GM13977 (cell line): Measurements from ENCODE around the gene GMPR2.
A peak's percentile ranks its signal among the peaks of the same experiment; 100 is the strongest.

Source experiments
- DNase-seq: peaks from one replicate; pipeline ENCODE4 v3.0.0; 2012; ENCODE audit warnings: low spot score
- in situ Hi-C: fragments of 300-500 bp; cut with MboI; formaldehyde crosslinking; loops from one replicate; pipeline ENCODE4 v1.12.0; 2022; ENCODE audit warnings: low sequenced_read_pairs, low pct_unique_long_range_greater_than_20kb, mixed read lengths, inconsistent platforms; ENCODE audit not compliant: unreplicated experiment
- TF ChIP-seq, protein P1 (sequence below): IDR thresholded peaks from 2 replicates; pipeline ENCODE4 v1.5.1; 2012; ENCODE audit warnings: mild to moderate bottlenecking, control low read depth; ENCODE audit not compliant: insufficient read depth; ENCODE audit errors: extremely low read depth, missing control alignments

Gene GMPR2

DNA sequence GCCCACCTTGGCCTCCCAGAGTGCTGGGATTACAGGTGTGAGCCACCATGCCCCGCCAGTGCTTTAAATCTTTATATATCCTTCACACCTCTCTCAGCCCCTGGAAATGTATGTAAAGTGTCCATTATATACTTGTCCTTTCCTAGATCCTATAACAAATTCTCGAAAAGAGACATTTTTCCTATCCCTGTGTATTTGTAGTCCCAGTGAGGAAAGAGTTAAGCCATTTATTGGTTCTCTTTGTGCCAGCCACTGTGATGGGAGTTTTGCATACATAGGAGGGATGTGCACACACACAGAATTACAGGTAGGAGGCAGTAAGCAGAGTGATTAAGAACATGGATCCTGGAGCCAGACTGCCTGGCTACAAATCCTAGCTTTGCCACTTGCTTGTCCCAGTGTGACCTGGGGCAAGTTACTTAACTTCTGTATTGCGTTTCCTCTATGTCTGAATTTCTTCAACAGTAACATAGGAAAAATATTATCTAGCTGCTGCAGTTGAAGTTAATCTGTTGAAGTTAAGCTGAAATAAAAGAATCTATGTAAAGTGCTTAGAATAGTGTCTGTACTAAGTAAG lies 40.8 kb downstream of the GMPR2 start:
- DNase-seq: no peak
- in situ Hi-C loops: no loop called here
- TF ChIP-seq, protein P1, sequence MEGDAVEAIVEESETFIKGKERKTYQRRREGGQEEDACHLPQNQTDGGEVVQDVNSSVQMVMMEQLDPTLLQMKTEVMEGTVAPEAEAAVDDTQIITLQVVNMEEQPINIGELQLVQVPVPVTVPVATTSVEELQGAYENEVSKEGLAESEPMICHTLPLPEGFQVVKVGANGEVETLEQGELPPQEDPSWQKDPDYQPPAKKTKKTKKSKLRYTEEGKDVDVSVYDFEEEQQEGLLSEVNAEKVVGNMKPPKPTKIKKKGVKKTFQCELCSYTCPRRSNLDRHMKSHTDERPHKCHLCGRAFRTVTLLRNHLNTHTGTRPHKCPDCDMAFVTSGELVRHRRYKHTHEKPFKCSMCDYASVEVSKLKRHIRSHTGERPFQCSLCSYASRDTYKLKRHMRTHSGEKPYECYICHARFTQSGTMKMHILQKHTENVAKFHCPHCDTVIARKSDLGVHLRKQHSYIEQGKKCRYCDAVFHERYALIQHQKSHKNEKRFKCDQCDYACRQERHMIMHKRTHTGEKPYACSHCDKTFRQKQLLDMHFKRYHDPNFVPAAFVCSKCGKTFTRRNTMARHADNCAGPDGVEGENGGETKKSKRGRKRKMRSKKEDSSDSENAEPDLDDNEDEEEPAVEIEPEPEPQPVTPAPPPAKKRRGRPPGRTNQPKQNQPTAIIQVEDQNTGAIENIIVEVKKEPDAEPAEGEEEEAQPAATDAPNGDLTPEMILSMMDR: no peak

GRCh38 chr14:24274101-24274543 lies 41.4 kb downstream of the GMPR2 start:
- in situ Hi-C loops: no loop called here
- TF ChIP-seq, protein P1: no peak
- DNase-seq: peak; percentile 77

DNA sequence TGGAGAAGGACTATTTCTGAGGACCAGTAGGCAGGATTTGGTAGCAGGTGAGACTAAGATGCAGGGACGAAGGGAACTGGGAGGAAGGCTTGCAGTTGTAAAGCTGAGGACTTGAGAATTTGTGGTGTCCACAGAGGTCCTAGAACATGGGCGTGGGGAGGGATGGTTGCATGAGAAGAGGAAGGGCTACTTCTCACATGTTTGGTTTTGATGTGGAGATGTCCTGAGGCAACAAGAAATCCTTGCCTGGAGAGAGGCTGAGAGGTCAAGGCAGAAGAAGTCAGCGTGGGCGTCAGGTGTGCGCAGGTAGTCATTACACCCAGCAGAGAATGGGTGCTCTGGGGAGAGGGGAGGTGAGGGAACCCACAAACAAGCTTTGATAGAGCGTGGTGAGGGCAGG lies 44.3 kb downstream of the GMPR2 start:
- TF ChIP-seq, protein P1: no peak
- no peak for DNase-seq
- in situ Hi-C loops: no loop called here

DNA sequence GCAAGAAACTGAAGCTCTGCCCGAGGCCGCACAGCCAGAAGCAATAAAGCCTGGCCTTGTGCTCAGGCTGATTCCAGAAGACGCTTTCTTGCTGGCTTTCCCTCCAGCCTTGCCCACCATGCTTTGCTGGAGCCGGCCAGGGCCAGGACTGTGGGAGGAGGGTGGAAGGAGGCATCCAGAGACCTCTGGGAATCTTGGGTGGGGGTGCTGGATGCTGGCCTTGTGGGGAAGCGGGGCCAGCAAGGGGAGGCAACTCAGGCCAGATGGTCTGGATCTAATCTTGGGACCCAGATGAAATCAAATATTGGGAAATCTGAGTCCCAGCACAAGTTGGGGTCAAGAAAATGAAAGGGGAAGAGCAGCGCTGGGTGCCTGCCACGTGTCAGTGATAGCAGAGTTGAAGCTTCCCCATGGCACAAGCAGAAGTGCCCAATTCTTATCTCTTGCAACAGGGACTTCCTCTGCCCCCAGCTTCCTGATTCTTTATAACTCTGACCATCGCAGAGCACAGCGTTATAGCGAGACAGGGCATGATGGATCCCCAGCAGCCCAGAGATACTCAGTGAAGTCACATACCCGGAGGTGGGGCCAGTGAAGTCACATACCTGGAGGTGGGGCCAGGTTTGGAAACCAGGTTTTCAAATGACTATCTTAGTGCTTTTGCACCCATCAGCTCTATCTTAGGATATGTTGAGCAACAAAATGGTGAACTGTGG lies 45.0 kb downstream of the GMPR2 start:
- TF ChIP-seq, protein P1: no peak
- no peak for DNase-seq
- in situ Hi-C loops: no loop called here

DNA sequence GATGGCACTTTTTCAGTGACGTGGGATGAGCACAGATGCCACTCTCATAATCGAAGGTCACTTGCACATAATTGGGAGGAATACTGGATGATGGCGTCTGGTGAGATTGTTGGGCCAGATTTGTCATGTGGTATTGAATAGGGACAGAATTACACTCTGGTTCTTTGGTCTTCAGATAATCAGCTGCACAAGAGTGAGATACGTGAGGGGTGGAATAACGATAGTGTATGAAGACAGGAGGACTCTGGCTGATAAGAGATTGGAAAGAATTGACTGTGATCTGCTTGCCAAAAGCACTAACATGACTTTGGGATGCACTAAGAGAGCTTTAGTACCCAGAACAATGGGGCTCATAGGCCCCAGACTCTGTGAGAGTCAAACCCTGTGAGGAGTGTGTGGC lies 45.7 kb downstream of the GMPR2 start:
- TF ChIP-seq, protein P1: no peak
- in situ Hi-C loops: no loop called here
- no peak for DNase-seq

DNA sequence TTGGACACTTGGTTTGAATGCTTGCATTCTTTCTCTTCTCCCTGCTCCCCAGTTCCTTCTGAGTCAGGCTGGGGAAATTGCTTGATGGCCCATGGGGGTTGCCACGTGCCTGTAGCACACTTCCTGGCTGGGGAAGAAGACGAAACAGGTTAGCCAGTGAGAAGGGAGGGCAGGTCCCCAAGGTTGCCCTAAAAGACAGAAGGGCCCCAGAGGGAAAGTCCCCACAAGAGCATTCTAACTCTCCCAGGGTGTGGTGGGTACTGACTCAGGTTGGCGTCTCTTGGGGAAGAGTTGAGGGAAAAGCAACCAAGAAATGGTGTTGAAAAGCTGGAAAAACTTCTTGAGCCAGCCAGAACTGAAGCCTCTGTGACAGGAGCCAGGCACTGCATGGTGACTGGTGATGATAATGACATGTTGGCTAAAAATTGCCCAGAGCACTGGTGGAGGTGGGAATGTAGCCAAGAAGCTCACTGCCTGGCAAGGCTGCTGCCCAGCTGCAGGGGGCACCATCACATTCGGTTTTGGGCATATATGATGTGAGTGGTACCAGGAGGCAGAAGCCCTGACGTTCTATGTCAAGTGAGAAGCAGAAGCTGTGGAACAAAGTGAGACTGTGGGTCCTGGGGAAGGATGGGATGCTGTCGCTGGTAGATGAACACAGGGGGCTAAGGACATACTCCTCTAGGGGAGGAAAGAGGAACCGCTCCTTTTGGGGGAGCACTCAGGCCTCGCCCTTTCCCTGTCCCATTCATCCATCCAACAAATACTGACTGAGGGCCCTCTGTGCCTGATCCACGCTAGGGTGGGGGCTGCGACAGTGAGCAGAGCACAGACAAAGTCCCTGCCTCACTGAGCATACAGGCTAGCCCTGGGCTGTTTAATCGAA lies 46.8 kb downstream of the GMPR2 start:
- in situ Hi-C loops: no loop called here
- DNase-seq: no peak
- TF ChIP-seq, protein P1: peak; percentile 43
